GM18526 (cell line): Measurements from ENCODE around the gene EGFL6.

ENCODE experiments used
- POLR2A ChIP-seq: IDR thresholded peaks from 3 replicates; pipeline ENCODE4 v1.6.1; 2011; ENCODE audit not compliant: insufficient read length; ENCODE audit errors: extremely low read depth

The EGFL6 gene

GRCh38 chrX:13638021-13638420, 68.6 kb downstream of the EGFL6 start:
- TF ChIP-seq POLR2A, result no peak

GRCh38 chrX:13638826-13639225, 69.4 kb downstream of the EGFL6 start:
- no peak for TF ChIP-seq POLR2A

- no peak for TF ChIP-seq POLR2A
Observed at GRCh38 chrX:13645464-13646153, 76.2 kb downstream of the EGFL6 start.

GRCh38 chrX:13646154-13646549, 76.8 kb downstream of the EGFL6 start:
- TF ChIP-seq POLR2A, result no peak

- no peak for TF ChIP-seq POLR2A
Observed at GRCh38 chrX:13647709-13648212, 78.4 kb downstream of the EGFL6 start.

- no peak for TF ChIP-seq POLR2A
Observed at GRCh38 chrX:13649838-13650237, 80.4 kb downstream of the EGFL6 start.

- TF ChIP-seq POLR2A, result no peak
Observed at GRCh38 chrX:13650318-13650717, 80.9 kb downstream of the EGFL6 start.

GRCh38 chrX:13651150-13651549, 81.7 kb downstream of the EGFL6 start:
- no peak for TF ChIP-seq POLR2A

- TF ChIP-seq POLR2A, result no peak
Observed at GRCh38 chrX:13652287-13652793, 82.9 kb downstream of the EGFL6 start.

GRCh38 chrX:13652850-13653693, 83.7 kb downstream of the EGFL6 start, which contains the start of gene TCEANC:
TCEANC (plus strand) TSS chrX:13653141; CDS start chrX:13662509, 9,368 bp downstream.
- TF ChIP-seq POLR2A, result peak; percentile 73

- no peak for TF ChIP-seq POLR2A
Observed at GRCh38 chrX:13654116-13654515, 84.7 kb downstream of the EGFL6 start.

- TF ChIP-seq POLR2A, result no peak
Observed at GRCh38 chrX:13655674-13656073, 86.3 kb downstream of the EGFL6 start.

GRCh38 chrX:13658602-13659001, 89.2 kb downstream of the EGFL6 start:
- no peak for TF ChIP-seq POLR2A

- no peak for TF ChIP-seq POLR2A
Observed at GRCh38 chrX:13659063-13659462, 89.7 kb downstream of the EGFL6 start.

GRCh38 chrX:13661735-13662288, 92.4 kb downstream of the EGFL6 start:
- no peak for TF ChIP-seq POLR2A

GRCh38 chrX:13662355-13662791, 93.0 kb downstream of the EGFL6 start:
- no peak for TF ChIP-seq POLR2A

GRCh38 chrX:13664020-13664419, 94.6 kb downstream of the EGFL6 start:
- no peak for TF ChIP-seq POLR2A
